ENCODE results near the gene TXNL4B. TPM values are rescaled to one million over a fixed set of nuclear protein-coding genes. Genes with fewer than 3 reads are reported as not detected.

Gene TXNL4B
- total RNA-seq, 6 experiments from 2014 or later = 5.9 to 10.4 (median 9.9) TPM

DNA sequence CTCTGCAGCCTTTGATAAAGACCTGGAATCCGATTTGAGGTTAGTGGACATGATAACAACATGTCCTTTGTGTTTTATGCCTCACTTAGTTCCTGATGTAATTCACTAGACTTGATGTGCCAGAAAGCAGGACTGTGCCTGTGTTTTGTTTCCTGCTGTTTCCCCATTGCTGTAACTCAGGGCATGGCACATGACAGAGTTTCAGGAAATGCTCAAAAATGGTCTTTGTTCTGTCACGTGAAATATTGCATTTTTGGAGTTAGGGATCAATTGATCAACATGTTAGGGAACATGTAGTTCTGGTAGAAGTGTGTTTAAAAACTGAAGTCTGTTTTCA lies 33.0 kb upstream of the TXNL4B start:
- Mint-ChIP-seq H3K4me3 (no peak overlapping the region), H3K36me3 (ENCODE audit: low read depth) (no peaks in the 10 kb centered on the region), H3K27me3 (ENCODE audit: insufficient read depth) (peaks cover 9% of the 10 kb centered on the region), H3K4me1 (ENCODE audit: low read depth) (peaks cover 10% of the 10 kb centered on the region), H3K9me3 (no peaks in the 10 kb centered on the region), H3K27ac (no peak overlapping the region)
- no peak for DNase-seq
- no peak for TF ChIP-seq CTCF (IDR thresholded peaks at IDR 0.05)

GRCh38 chr16:72125635-72126428 lies 32.4 kb upstream of the TXNL4B start:
- Mint-ChIP-seq H3K36me3 (ENCODE audit: low read depth) (no peaks in the 10 kb centered on the region), H3K9me3 (no peaks in the 10 kb centered on the region), H3K4me3 (no peak overlapping the region), H3K4me1 (ENCODE audit: low read depth) (peaks cover 10% of the 10 kb centered on the region), H3K27me3 (ENCODE audit: insufficient read depth) (peaks cover 5% of the 10 kb centered on the region), H3K27ac (no peak overlapping the region)
- TF ChIP-seq CTCF (IDR thresholded peaks at IDR 0.05) = no peak
- no peak for DNase-seq

GRCh38 chr16:72124761-72125634 lies 31.6 kb upstream of the TXNL4B start:
- H3K27me3 Mint-ChIP-seq (ENCODE audit: insufficient read depth) = peaks cover 4% of the 10 kb centered on the region
- peak overlapping the region; percentile 27 for H3K27ac Mint-ChIP-seq
- peak; percentile 64 for DNase-seq
- H3K36me3 Mint-ChIP-seq (ENCODE audit: low read depth) = no peaks in the 10 kb centered on the region
- peak; percentile 90 for TF ChIP-seq CTCF (IDR thresholded peaks at IDR 0.05)
- no peaks in the 10 kb centered on the region for H3K9me3 Mint-ChIP-seq
- H3K4me3 Mint-ChIP-seq = no peak overlapping the region
- H3K4me1 Mint-ChIP-seq (ENCODE audit: low read depth) = peaks cover 10% of the 10 kb centered on the region

- no peak for TF ChIP-seq CTCF (IDR thresholded peaks at IDR 0.05)
- Mint-ChIP-seq H3K4me3 (no peak overlapping the region), H3K27ac (no peak overlapping the region), H3K9me3 (no peaks in the 10 kb centered on the region), H3K36me3 (ENCODE audit: low read depth) (no peaks in the 10 kb centered on the region), H3K27me3 (ENCODE audit: insufficient read depth) (peaks cover 2% of the 10 kb centered on the region), H3K4me1 (ENCODE audit: low read depth) (peaks cover 10% of the 10 kb centered on the region)
- DNase-seq = no peak
These were observed 30.7 kb upstream of the TXNL4B start for GRCh38 chr16:72124148-72124547.

DNA sequence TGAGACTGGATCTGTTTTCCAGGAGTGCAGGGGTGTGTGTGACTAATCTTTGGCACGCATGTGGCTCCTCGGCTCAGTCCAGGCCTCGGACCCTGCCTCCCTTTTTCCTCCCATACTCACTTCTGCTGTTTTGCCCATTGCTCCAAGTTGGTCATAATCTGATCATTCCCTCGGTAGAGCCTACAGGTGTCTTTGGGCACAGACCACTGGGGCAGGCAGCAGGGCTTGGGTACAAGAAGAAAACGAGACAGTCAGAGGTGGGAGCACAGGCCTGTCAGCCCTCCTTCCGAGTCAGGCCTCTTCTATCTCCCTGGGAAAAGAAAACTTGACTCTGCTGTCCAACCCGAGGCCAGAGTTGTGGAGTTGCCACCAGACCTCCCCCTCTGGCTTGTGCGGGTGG lies 30.0 kb upstream of the TXNL4B start:
- H3K4me1 Mint-ChIP-seq (ENCODE audit: low read depth) = peaks cover 10% of the 10 kb centered on the region
- H3K27me3 Mint-ChIP-seq (ENCODE audit: insufficient read depth) = peaks cover 2% of the 10 kb centered on the region
- no peak overlapping the region for H3K27ac Mint-ChIP-seq
- no peaks in the 10 kb centered on the region for H3K36me3 Mint-ChIP-seq (ENCODE audit: low read depth)
- no peak for DNase-seq
- no peak for TF ChIP-seq CTCF (IDR thresholded peaks at IDR 0.05)
- no peak overlapping the region for H3K4me3 Mint-ChIP-seq
- H3K9me3 Mint-ChIP-seq = no peaks in the 10 kb centered on the region

All from HFFc6 (cell line).